Muscle of leg (tissue), 11 donors: ENCODE results near the gene RNF213. TPM values are rescaled to one million over a fixed set of nuclear protein-coding genes. Genes with fewer than 3 reads are reported as not detected.

ENCODE experiments used
- DNase-seq: peaks from one replicate; pipeline ENCODE4 v3.0.0; 2013
- H3K27ac ChIP-seq: one replicate; pipeline ENCODE4 v1.5.1; 2013; ENCODE audit warnings: mild to moderate bottlenecking, low read length, control low read depth
- H3K27me3 ChIP-seq: one replicate; pipeline ENCODE4 v1.6.1; 2013; ENCODE audit warnings: low read length; ENCODE audit not compliant: control insufficient read depth, insufficient read depth
- H3K36me3 ChIP-seq: one replicate; pipeline ENCODE4 v1.6.1; 2013; ENCODE audit warnings: low read length; ENCODE audit not compliant: control insufficient read depth, insufficient read depth
- H3K4me1 ChIP-seq: one replicate; pipeline ENCODE4 v1.6.1; 2013; ENCODE audit warnings: low read length; ENCODE audit not compliant: control insufficient read depth, insufficient read depth
- H3K4me3 ChIP-seq: one replicate; pipeline ENCODE4 v1.5.1; 2013; ENCODE audit warnings: low read length, control low read depth
- H3K9me3 ChIP-seq: replicated peaks from 2 replicates; pipeline ENCODE4 v1.6.1; 2013; ENCODE audit warnings: low read depth, low read length; ENCODE audit not compliant: control insufficient read depth
- WGBS: methylation state at CpG from one replicate; pipeline ENCODE4 v1.1.5; 2013; ENCODE audit warnings: missing lambda C conversion rate; ENCODE audit not compliant: insufficient coverage; 5-methylcytosine and 5-hydroxymethylcytosine counted together
- polyA plus RNA-seq, 8 donors: library from polyadenylated mRNA; unstranded; fragments of 120-200 nt; gene quantifications; one replicate each; pipeline versions ENCODE4 v1.2.1 to v1.2.3, GENCODE V29; 2013; ENCODE audit warnings: inconsistent platforms in 1 of 8, low replicate concordance in 1 of 8; ENCODE audit not compliant: insufficient read length in 8 of 8, insufficient read depth in 1 of 8
- total RNA-seq: library from RNA; stranded (reverse); fragments of 120-200 nt; gene quantifications from one replicate; pipeline ENCODE4 v1.2.4, GENCODE V29; 2013

RNF213 gene
- total and polyA plus RNA-seq, 9 donors: 23.0 to 43.0 (median 32.9) TPM

GRCh38 chr17:80281516-80281915 lies 20.9 kb downstream of the RNF213 start:
- no peaks in the 10 kb centered on the region for H3K9me3 ChIP-seq

GRCh38 chr17:80283116-80283852 lies 22.6 kb downstream of the RNF213 start:
- Histone ChIP-seq H3K27me3 (no peaks in the 10 kb centered on the region), H3K27ac (no peak overlapping the region), H3K9me3 (no peaks in the 10 kb centered on the region), H3K36me3 (peaks cover 36% of the 10 kb centered on the region), H3K4me3 (no peak overlapping the region), H3K4me1 (peaks cover 2% of the 10 kb centered on the region)
- WGBS: 57% methylated on average over 14 of the region's 19 CpGs
- DNase-seq: no peak

More at GRCh38 chr17:80281516-80281915, 20.9 kb downstream of the RNF213 start:
- DNase-seq: no peak
- no peak overlapping the region for H3K27ac ChIP-seq
- H3K36me3 ChIP-seq: peaks cover 39% of the 10 kb centered on the region
- no peaks in the 10 kb centered on the region for H3K27me3 ChIP-seq
- no peak overlapping the region for H3K4me3 ChIP-seq
- peaks cover 7% of the 10 kb centered on the region for H3K4me1 ChIP-seq
- 90% methylated on average over 6 of the region's 10 CpGs for WGBS

- Histone ChIP-seq H3K9me3 (no peaks in the 10 kb centered on the region), H3K27me3 (no peaks in the 10 kb centered on the region), H3K4me3 (no peak overlapping the region), H3K36me3 (peaks cover 38% of the 10 kb centered on the region), H3K27ac (no peak overlapping the region), H3K4me1 (peaks cover 2% of the 10 kb centered on the region)
- DNase-seq: no peak
- WGBS: 68% methylated on average over 10 of the region's 11 CpGs
Measured at GRCh38 chr17:80284631-80285030, 24.0 kb downstream of the RNF213 start.

GRCh38 chr17:80285237-80285920 lies 24.7 kb downstream of the RNF213 start:
- Histone ChIP-seq H3K4me1 (peaks cover 2% of the 10 kb centered on the region), H3K9me3 (no peaks in the 10 kb centered on the region), H3K4me3 (no peak overlapping the region), H3K36me3 (peaks cover 42% of the 10 kb centered on the region), H3K27ac (no peak overlapping the region), H3K27me3 (no peaks in the 10 kb centered on the region)
- 92% methylated on average over 16 of the region's 19 CpGs for WGBS
- DNase-seq: no peak

- no peak for DNase-seq
- H3K4me3 ChIP-seq: no peak overlapping the region
- H3K4me1 ChIP-seq: peaks cover 2% of the 10 kb centered on the region
- H3K36me3 ChIP-seq: peaks cover 50% of the 10 kb centered on the region
- 92% methylated on average over 4 of the region's 5 CpGs for WGBS
- H3K27me3 ChIP-seq: no peaks in the 10 kb centered on the region
- no peaks in the 10 kb centered on the region for H3K9me3 ChIP-seq
- H3K27ac ChIP-seq: no peak overlapping the region
Measured at GRCh38 chr17:80286638-80286960, 25.9 kb downstream of the RNF213 start.

- no peak overlapping the region for H3K27ac ChIP-seq
- no peaks in the 10 kb centered on the region for H3K9me3 ChIP-seq
- H3K27me3 ChIP-seq: no peaks in the 10 kb centered on the region
- no peak for DNase-seq
- no peak overlapping the region for H3K4me3 ChIP-seq
- peaks cover 2% of the 10 kb centered on the region for H3K4me1 ChIP-seq
- H3K36me3 ChIP-seq: peaks cover 54% of the 10 kb centered on the region
- WGBS: 89% methylated on average over 6 of the region's 9 CpGs
Measured at GRCh38 chr17:80287038-80287437, 26.4 kb downstream of the RNF213 start.

GRCh38 chr17:80287806-80288567 lies 27.3 kb downstream of the RNF213 start:
- H3K27me3 ChIP-seq: no peaks in the 10 kb centered on the region
- peaks cover 63% of the 10 kb centered on the region for H3K36me3 ChIP-seq
- no peak overlapping the region for H3K27ac ChIP-seq
- no peaks in the 10 kb centered on the region for H3K9me3 ChIP-seq
- WGBS: 66% methylated on average over 17 of the region's 22 CpGs
- H3K4me3 ChIP-seq: no peak overlapping the region
- peak; percentile 27 for DNase-seq
- peaks cover 2% of the 10 kb centered on the region for H3K4me1 ChIP-seq

GRCh38 chr17:80289616-80290015 lies 29.0 kb downstream of the RNF213 start:
- Histone ChIP-seq H3K27ac (no peak overlapping the region), H3K27me3 (no peaks in the 10 kb centered on the region), H3K4me3 (no peak overlapping the region), H3K4me1 (no peaks in the 10 kb centered on the region), H3K36me3 (peaks cover 68% of the 10 kb centered on the region), H3K9me3 (no peaks in the 10 kb centered on the region)
- 38% methylated on average over 4 of the region's 6 CpGs for WGBS
- peak; percentile 30 for DNase-seq

- Histone ChIP-seq H3K9me3 (no peaks in the 10 kb centered on the region), H3K36me3 (peaks cover 72% of the 10 kb centered on the region), H3K27ac (no peak overlapping the region), H3K4me1 (no peaks in the 10 kb centered on the region), H3K27me3 (no peaks in the 10 kb centered on the region), H3K4me3 (no peak overlapping the region)
- DNase-seq: no peak
- 96% methylated on average over 24 of the region's 25 CpGs for WGBS
Measured at GRCh38 chr17:80290156-80290555, 29.5 kb downstream of the RNF213 start.

- 100% methylated on average over 1 of the region's 6 CpGs for WGBS
- Histone ChIP-seq H3K36me3 (peaks cover 83% of the 10 kb centered on the region), H3K4me3 (no peak overlapping the region), H3K4me1 (no peaks in the 10 kb centered on the region), H3K27me3 (no peaks in the 10 kb centered on the region), H3K27ac (no peak overlapping the region), H3K9me3 (no peaks in the 10 kb centered on the region)
- DNase-seq: no peak
Measured at GRCh38 chr17:80291260-80291659, 30.6 kb downstream of the RNF213 start.
